Common myeloid progenitor, CD34-positive (primary cell): Measurements from ENCODE around the gene PTPRO.

Source experiments
- CTCF ChIA-PET: fragments of 350-600 bp; sonication (Branson Sonifier 250); formaldehyde crosslinking; loops from one replicate; lab custom pipeline; 2021; ENCODE audit warnings: antibody characterized with exemption; lab: Charles Lee
- POLR2A ChIA-PET: fragments of 350-600 bp; sonication (Branson Sonifier 250); formaldehyde crosslinking; loops from one replicate; lab custom pipeline; 2021; ENCODE audit warnings: antibody characterized with exemption; lab: Charles Lee
- DNase-seq, 3 donors: peaks; one replicate each; pipeline versions ENCODE4 v3.0.0 to v3.0.0-alpha.2; 2013
- H3K27ac ChIP-seq, 2 experiments: 1 replicate in 1 of 2; 2 replicates in 1 of 2; pipeline ENCODE4 v1.7.0; 2013; ENCODE audit warnings: inconsistent platforms in 2 of 2, low read length in 2 of 2, mild to moderate bottlenecking in 2 of 2, low read depth in 1 of 2, moderate library complexity in 1 of 2; ENCODE audit not compliant: severe bottlenecking in 2 of 2, insufficient read depth in 1 of 2, poor library complexity in 1 of 2
- H3K27me3 ChIP-seq, 5 experiments: replicated peaks in 2 of 5; 1 replicate in 3 of 5; 2 replicates in 2 of 5; pipeline versions ENCODE4 v1.6.1 to v1.7.0; 2013; ENCODE audit warnings: low read length in 4 of 5, mild to moderate bottlenecking in 2 of 5, moderate library complexity in 2 of 5, inconsistent platforms in 1 of 5; ENCODE audit not compliant: insufficient read depth in 5 of 5, control insufficient read depth in 4 of 5
- H3K36me3 ChIP-seq, 4 experiments: 1 replicate in 2 of 4; 2 replicates in 2 of 4; pipeline versions ENCODE4 v1.6.1 to v1.7.0; 2013; ENCODE audit warnings: low read length in 3 of 4, control low read depth in 1 of 4, mild to moderate bottlenecking in 1 of 4; ENCODE audit not compliant: control insufficient read depth in 4 of 4, insufficient read depth in 4 of 4
- H3K4me1 ChIP-seq, 4 experiments: 1 replicate in 3 of 4; 2 replicates in 1 of 4; pipeline versions ENCODE4 v1.6.1 to v1.7.1; 2013; ENCODE audit warnings: low read length in 3 of 4, mild to moderate bottlenecking in 3 of 4, control low read depth in 1 of 4, inconsistent platforms in 1 of 4, moderate library complexity in 1 of 4; ENCODE audit not compliant: control insufficient read depth in 4 of 4, insufficient read depth in 4 of 4; ENCODE audit errors: control extremely low read depth in 1 of 4
- H3K4me3 ChIP-seq, 7 experiments: 1 replicate in 4 of 7; 2 replicates in 3 of 7; pipeline versions ENCODE4 v1.5.1 to v1.7.0; 2013; ENCODE audit warnings: mild to moderate bottlenecking in 7 of 7, low read length in 6 of 7, moderate library complexity in 6 of 7, inconsistent platforms in 2 of 7, low read depth in 2 of 7, control low read depth in 1 of 7; ENCODE audit not compliant: insufficient read depth in 4 of 7, control insufficient read depth in 1 of 7; ENCODE audit errors: extremely low read depth in 1 of 7
- H3K9me3 ChIP-seq, 5 experiments: 1 replicate in 4 of 5; 2 replicates in 1 of 5; pipeline versions ENCODE4 v1.6.1 to v1.7.1; 2013; ENCODE audit warnings: low read length in 4 of 5, mild to moderate bottlenecking in 2 of 5, inconsistent platforms in 1 of 5, low read depth in 1 of 5, moderate library complexity in 1 of 5; ENCODE audit not compliant: control insufficient read depth in 4 of 5, insufficient read depth in 2 of 5; ENCODE audit errors: control extremely low read depth in 1 of 5
- WGBS: methylation state at CpG from one replicate; pipeline ENCODE4 v1.1.5; 2013; ENCODE audit not compliant: insufficient coverage; 5-methylcytosine and 5-hydroxymethylcytosine counted together

The PTPRO gene

GRCh38 chr12:15485466-15485865 is 163.2 kb downstream of the PTPRO start:
- 95% methylated on average over 3 of the region's 3 CpGs for WGBS

GRCh38 chr12:15486859-15487258 is 164.6 kb downstream of the PTPRO start:
- ChIA-PET CTCF (no interaction called here), POLR2A (no interaction called here)
- Histone ChIP-seq H3K9me3 (peaks cover 0 to 2% (median 0%) of the 10 kb centered on the region in 5 experiments), H3K27me3 (peaks cover 2 to 26% (median 4%) of the 10 kb centered on the region in 5 experiments), H3K4me1 (no peaks in the 10 kb centered on the region), H3K4me3 (no peak overlapping the region), H3K36me3 (no peaks in the 10 kb centered on the region), H3K27ac (no peak overlapping the region)
- WGBS, result 96% methylated on average over 5 of the region's 6 CpGs
- DNase-seq, result no peak

More at GRCh38 chr12:15485466-15485865, 163.2 kb downstream of the PTPRO start:
- H3K9me3 ChIP-seq, result no peaks in the 10 kb centered on the region
- no peak overlapping the region for H3K4me3 ChIP-seq
- no peak for DNase-seq
- ChIA-PET POLR2A (interaction anchor here (1.1 kb wide), 1 partner anchor 14 kb away, joined by 3 read pairs; no protein-coding TSS in a partner anchor), CTCF (interaction anchor here (0.5 kb wide), 1 partner anchor 735 kb away, joined by 3 read pairs; no protein-coding TSS in a partner anchor)
- H3K36me3 ChIP-seq, result no peaks in the 10 kb centered on the region
- peaks cover 0 to 27% (median 5%) of the 10 kb centered on the region in 5 experiments for H3K27me3 ChIP-seq
- H3K4me1 ChIP-seq, result no peaks in the 10 kb centered on the region
- no peak overlapping the region for H3K27ac ChIP-seq

GRCh38 chr12:15488481-15488880 is 166.2 kb downstream of the PTPRO start:
- H3K27ac ChIP-seq, result no peak overlapping the region
- ChIA-PET POLR2A (no interaction called here), CTCF (no interaction called here)
- no peaks in the 10 kb centered on the region for H3K4me1 ChIP-seq
- no peaks in the 10 kb centered on the region for H3K36me3 ChIP-seq
- peaks cover 2 to 24% (median 4%) of the 10 kb centered on the region in 5 experiments for H3K27me3 ChIP-seq
- H3K4me3 ChIP-seq, result no peak overlapping the region
- peaks cover 0 to 8% (median 0%) of the 10 kb centered on the region in 5 experiments for H3K9me3 ChIP-seq
- DNase-seq, result no peak

- ChIA-PET CTCF (no interaction called here), POLR2A (no interaction called here)
- H3K27ac ChIP-seq, result no peak overlapping the region
- WGBS, result 60% methylated on average over 1 of the region's 4 CpGs
- no peaks in the 10 kb centered on the region for H3K36me3 ChIP-seq
- no peak for DNase-seq
- H3K4me1 ChIP-seq, result peaks cover 0 to 3% (median 0%) of the 10 kb centered on the region in 4 experiments
- peaks cover 2 to 15% (median 2%) of the 10 kb centered on the region in 5 experiments for H3K27me3 ChIP-seq
- H3K9me3 ChIP-seq, result peaks cover 0 to 8% (median 0%) of the 10 kb centered on the region in 5 experiments
- H3K4me3 ChIP-seq, result no peak overlapping the region
These were observed 172.2 kb downstream of the PTPRO start for GRCh38 chr12:15494329-15495046.

GRCh38 chr12:15495746-15496145 is 173.4 kb downstream of the PTPRO start:
- CTCF ChIA-PET, result no interaction called here
- no CpG with 5 or more reads among the region's 1 CpG for WGBS

GRCh38 chr12:15496738-15497137 is 174.4 kb downstream of the PTPRO start:
- no peak overlapping the region for H3K4me3 ChIP-seq
- no peaks in the 10 kb centered on the region for H3K36me3 ChIP-seq
- DNase-seq, result no peak
- H3K27ac ChIP-seq, result no peak overlapping the region
- H3K4me1 ChIP-seq, result peaks cover 0 to 3% (median 0%) of the 10 kb centered on the region in 4 experiments
- POLR2A ChIA-PET, result no interaction called here
- peaks cover 0 to 8% (median 0%) of the 10 kb centered on the region in 5 experiments for H3K9me3 ChIP-seq
- CTCF ChIA-PET, result no interaction called here
- peaks cover 2 to 11% (median 2%) of the 10 kb centered on the region in 5 experiments for H3K27me3 ChIP-seq

More at GRCh38 chr12:15495746-15496145, 173.4 kb downstream of the PTPRO start:
- Histone ChIP-seq H3K27me3 (peaks cover 2 to 13% (median 2%) of the 10 kb centered on the region in 5 experiments), H3K27ac (no peak overlapping the region), H3K4me1 (peaks cover 0 to 3% (median 0%) of the 10 kb centered on the region in 4 experiments), H3K9me3 (peaks cover 0 to 8% (median 0%) of the 10 kb centered on the region in 5 experiments), H3K4me3 (no peak overlapping the region), H3K36me3 (no peaks in the 10 kb centered on the region)
- no peak for DNase-seq
- POLR2A ChIA-PET, result interaction anchor here (0.6 kb wide), 1 partner anchor 931 kb away, joined by 3 read pairs; no protein-coding TSS in a partner anchor

- Histone ChIP-seq H3K27ac (no peak overlapping the region), H3K9me3 (peaks cover 0 to 3% (median 0%) of the 10 kb centered on the region in 5 experiments), H3K4me3 (peak overlapping the region in 2 of 7 experiments; percentile 22 to 70), H3K36me3 (no peaks in the 10 kb centered on the region), H3K27me3 (peaks cover 0 to 16% (median 3%) of the 10 kb centered on the region in 5 experiments), H3K4me1 (peaks cover 0 to 3% (median 0%) of the 10 kb centered on the region in 4 experiments)
- peak; percentile 11 to 44 (median 39) for DNase-seq
- ChIA-PET POLR2A (no interaction called here), CTCF (no interaction called here)
- 67% methylated on average over 2 of the region's 4 CpGs for WGBS
These were observed 175.5 kb downstream of the PTPRO start for GRCh38 chr12:15497671-15498292.
